KMS-11 (cell line): Measurements from ENCODE around the gene ABI3BP.

Experiments used
- H2AFZ ChIP-seq: fragments of 200-600 bp; sonication (generic); 2 replicates; pipeline ENCODE4 v1.6.1; 2016; ENCODE audit warnings: antibody characterized with exemption, mixed run types, low read depth
- H3K27ac ChIP-seq: fragments of 200-600 bp; sonication (generic); 2 replicates; pipeline ENCODE4 v1.6.1; 2016; ENCODE audit warnings: mild to moderate bottlenecking, mixed run types
- H3K27me3 ChIP-seq: fragments of 200-600 bp; sonication (generic); 2 replicates; pipeline ENCODE4 v1.6.1; 2017; ENCODE audit warnings: mild to moderate bottlenecking, low read depth, mixed run types, moderate library complexity; ENCODE audit not compliant: insufficient read depth
- H3K36me3 ChIP-seq: fragments of 200-600 bp; sonication (generic); 2 replicates; pipeline ENCODE4 v1.6.1; 2017; ENCODE audit warnings: mild to moderate bottlenecking, mixed run types; ENCODE audit not compliant: insufficient read depth
- H3K4me1 ChIP-seq: fragments of 200-600 bp; sonication (generic); 2 replicates; pipeline ENCODE4 v1.6.1; 2016; ENCODE audit warnings: mild to moderate bottlenecking, low read depth, mixed run types; ENCODE audit not compliant: poor library complexity, severe bottlenecking
- H3K4me2 ChIP-seq: fragments of 200-600 bp; sonication (generic); 2 replicates; pipeline ENCODE4 v1.7.0; 2016; ENCODE audit warnings: mild to moderate bottlenecking, mixed run types
- H3K4me3 ChIP-seq: fragments of 200-600 bp; sonication (generic); IDR thresholded peaks from 2 replicates; pipeline ENCODE4 v1.6.1; 2017; ENCODE audit warnings: low read depth, low read length, mixed read lengths; ENCODE audit not compliant: insufficient read depth
- H3K79me2 ChIP-seq: fragments of 200-600 bp; sonication (generic); 2 replicates; pipeline ENCODE4 v1.6.1; 2016; ENCODE audit warnings: low read depth, mixed run types; ENCODE audit not compliant: insufficient read depth
- H3K9ac ChIP-seq: fragments of 200-600 bp; sonication (generic); 2 replicates; pipeline ENCODE4 v1.6.1; 2016; ENCODE audit warnings: mild to moderate bottlenecking, mixed run types
- H4K20me1 ChIP-seq: fragments of 200-600 bp; sonication (generic); 2 replicates; pipeline ENCODE4 v1.6.1; 2016; ENCODE audit warnings: mild to moderate bottlenecking, mixed run types; ENCODE audit not compliant: insufficient read depth
- CTCF ChIP-seq: fragments of 200-600 bp; sonication (generic); conservative IDR thresholded peaks from 2 replicates; pipeline ENCODE4 v1.6.1; 2017; ENCODE audit warnings: low read depth, mild to moderate bottlenecking, antibody characterized with exemption, low read length, moderate library complexity, mixed read lengths

Gene ABI3BP

GRCh38 chr3:100760377-100760776 lies 232.8 kb downstream of the ABI3BP start:
- Histone ChIP-seq H3K4me2 (peak overlapping the region; percentile 75), H3K4me3 (no peak overlapping the region)

GRCh38 chr3:100759950-100760349 lies 233.3 kb downstream of the ABI3BP start:
- Histone ChIP-seq H2AFZ (peak overlapping the region; percentile 5), H3K36me3 (no peaks in the 10 kb centered on the region), H3K4me1 (peaks cover 37% of the 10 kb centered on the region), H3K4me3 (no peak overlapping the region), H3K4me2 (peak overlapping the region; percentile 75), H4K20me1 (no peaks in the 10 kb centered on the region), H3K27me3 (no peaks in the 10 kb centered on the region), H3K27ac (peak overlapping the region; percentile 47; the same call in 1 of the 2 replicates), H3K79me2 (no peaks in the 10 kb centered on the region), H3K9ac (peak overlapping the region; percentile 31; the same call in 1 of the 2 replicates)
- TF ChIP-seq CTCF: no peak

More at GRCh38 chr3:100760377-100760776, 232.8 kb downstream of the ABI3BP start:
- Histone ChIP-seq H3K4me1 (peaks cover 41% of the 10 kb centered on the region), H4K20me1 (no peaks in the 10 kb centered on the region), H2AFZ (peak overlapping the region; percentile 5), H3K9ac (peak overlapping the region; percentile 31; the same call in 1 of the 2 replicates), H3K27me3 (no peaks in the 10 kb centered on the region), H3K36me3 (no peaks in the 10 kb centered on the region), H3K79me2 (no peaks in the 10 kb centered on the region), H3K27ac (peak overlapping the region; percentile 47)
- TF ChIP-seq CTCF: no peak

- Histone ChIP-seq H3K27ac (no peak overlapping the region; the same call in 1 of the 2 replicates), H4K20me1 (no peaks in the 10 kb centered on the region), H3K9ac (no peak overlapping the region), H3K4me2 (peak overlapping the region; percentile 75; the same call in 1 of the 2 replicates), H3K4me1 (peaks cover 37% of the 10 kb centered on the region), H3K27me3 (no peaks in the 10 kb centered on the region), H2AFZ (no peak overlapping the region), H3K36me3 (no peaks in the 10 kb centered on the region), H3K79me2 (no peaks in the 10 kb centered on the region), H3K4me3 (no peak overlapping the region)
- TF ChIP-seq CTCF: no peak
These were observed 234.1 kb downstream of the ABI3BP start for GRCh38 chr3:100759159-100759558.

DNA sequence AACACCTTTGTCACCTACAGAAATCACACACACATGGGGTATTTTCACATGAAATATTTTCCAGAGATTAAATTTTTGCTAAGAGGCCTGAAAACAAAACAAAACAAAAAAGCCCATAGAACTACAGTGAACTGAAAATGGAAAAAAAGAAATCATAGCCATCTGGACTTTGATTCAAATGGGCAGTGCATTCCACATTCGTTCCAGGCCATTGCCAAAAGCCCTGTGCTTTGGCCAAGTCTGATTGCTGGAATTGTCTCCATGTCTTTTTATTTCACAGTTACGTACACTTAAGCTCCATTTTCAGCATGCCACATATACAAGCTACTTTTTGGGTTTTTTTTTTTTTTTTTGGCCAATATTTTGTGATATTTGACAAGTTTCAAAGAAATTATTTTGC lies 236.8 kb downstream of the ABI3BP start:
- Histone ChIP-seq H3K27ac (no peak overlapping the region), H3K4me3 (no peak overlapping the region), H3K9ac (no peak overlapping the region), H3K36me3 (no peaks in the 10 kb centered on the region), H2AFZ (no peak overlapping the region), H3K79me2 (no peaks in the 10 kb centered on the region), H4K20me1 (no peaks in the 10 kb centered on the region), H3K27me3 (no peaks in the 10 kb centered on the region), H3K4me2 (no peak overlapping the region), H3K4me1 (peaks cover 25% of the 10 kb centered on the region)
- no peak for TF ChIP-seq CTCF
